GM20000 (cell line): ENCODE results near the gene DNMT3A.
A peak's percentile ranks its signal among the peaks of the same experiment; 100 is the strongest.

Experiments used
- DNase-seq: peaks from one replicate; pipeline ENCODE4 v3.0.0; 2012; ENCODE audit warnings: low spot score
- CTCF ChIP-seq: IDR thresholded peaks from 2 replicates; pipeline ENCODE4 v1.5.1; 2012; ENCODE audit warnings: mild to moderate bottlenecking, control low read depth; ENCODE audit errors: extremely low read depth, missing control alignments

DNMT3A gene

DNA sequence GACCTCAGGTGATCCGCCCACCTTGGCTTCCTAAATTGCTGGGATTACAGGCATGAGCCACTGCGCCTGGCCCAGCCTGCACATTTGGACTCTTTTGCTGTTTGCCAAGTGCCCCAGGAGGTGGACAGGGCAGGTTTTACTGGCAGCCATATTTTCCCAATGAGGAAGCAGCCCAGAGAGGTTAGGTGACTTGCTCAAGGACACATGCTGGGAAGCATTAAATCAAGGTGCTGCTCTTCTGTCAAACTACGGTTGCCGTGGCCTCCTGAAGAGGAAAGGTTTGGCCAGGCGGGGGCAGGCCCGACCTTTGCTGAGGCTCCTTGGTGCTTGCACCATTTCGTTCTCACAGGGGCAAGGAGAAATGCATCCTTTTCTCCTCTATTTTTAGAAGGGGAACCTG, 44.0 kb downstream of the DNMT3A start:
- DNase-seq, result no peak
- no peak for TF ChIP-seq CTCF

DNA sequence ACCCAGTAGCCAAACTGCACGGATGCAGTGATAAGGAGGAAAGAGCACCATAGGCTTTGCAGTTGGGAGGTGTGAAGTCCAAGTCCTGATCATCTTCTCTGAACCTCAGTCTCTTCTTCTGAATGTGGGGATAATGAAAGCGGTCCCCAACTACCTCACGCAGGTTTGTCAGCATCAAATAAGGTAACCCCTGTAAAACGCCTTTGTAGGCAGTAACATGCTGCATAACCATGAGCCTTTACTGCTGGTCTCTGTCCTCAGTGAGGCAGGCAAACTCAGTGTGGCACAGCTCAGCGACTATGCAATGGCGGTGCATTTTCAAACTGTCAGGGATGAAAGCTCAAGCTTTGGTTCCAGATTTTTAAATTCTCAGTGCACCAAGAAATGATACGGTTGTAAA, 46.1 kb downstream of the DNMT3A start:
- no peak for TF ChIP-seq CTCF

GRCh38 chr2:25294573-25295462, 46.9 kb downstream of the DNMT3A start:
- peak; percentile 85 for DNase-seq
- no peak for TF ChIP-seq CTCF

More for the DNA sequence above, 46.1 kb downstream of the DNMT3A start:
- no peak for DNase-seq

- no peak for DNase-seq
- TF ChIP-seq CTCF, result no peak
These were observed 47.7 kb downstream of the DNMT3A start for GRCh38 chr2:25293958-25294562.

DNA sequence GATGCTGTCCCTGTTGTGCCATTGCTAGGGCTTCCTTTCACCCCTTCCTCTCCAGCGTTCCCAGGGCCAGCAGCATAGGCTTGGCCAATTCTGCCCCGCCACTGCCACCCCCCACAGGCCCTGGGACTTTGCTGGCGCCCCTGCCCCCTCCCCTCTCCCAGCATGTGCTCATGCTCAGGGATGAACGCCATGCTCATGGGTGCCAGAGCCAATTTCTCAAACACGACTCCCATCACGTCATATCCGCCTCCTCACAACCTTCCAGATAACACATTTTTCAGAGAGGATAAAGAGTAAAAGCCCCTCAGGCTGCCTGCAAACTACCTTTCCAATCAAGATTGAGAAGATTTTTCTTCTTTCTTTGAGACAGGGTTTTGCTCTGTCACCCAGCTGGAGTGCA, 48.6 kb downstream of the DNMT3A start:
- TF ChIP-seq CTCF, result no peak
- DNase-seq, result no peak

- no peak for DNase-seq
These were observed 49.3 kb downstream of the DNMT3A start for GRCh38 chr2:25292408-25292807.

More at GRCh38 chr2:25292408-25292807, 49.3 kb downstream of the DNMT3A start:
- TF ChIP-seq CTCF, result no peak
